GM23338 (cell line): ENCODE data around the gene VPS37B. TPM values are rescaled to one million over a fixed set of nuclear protein-coding genes. Genes with fewer than 3 reads are reported as not detected.

ENCODE experiments used
- ATAC-seq: fragments of 200-7000 bp; cut with Tn5 transposase; 3 replicates; pipeline ENCODE4 v1.9.1; 2020
- DNase-seq: peaks from one replicate; pipeline ENCODE4 v3.0.0-alpha.2; 2015; ENCODE audit warnings: low spot score
- H2AFZ ChIP-seq: fragments of 200-600 bp; sonication (generic); 2 replicates; pipeline ENCODE4 v1.8.0; 2016; ENCODE audit warnings: antibody characterized with exemption, mild to moderate bottlenecking, moderate library complexity
- H3F3A ChIP-seq: fragments of 200-600 bp; sonication (generic); replicated peaks from 2 replicates; pipeline ENCODE4 v1.8.0; 2017; ENCODE audit warnings: antibody characterized with exemption, mixed run types, low read depth
- H3K27ac ChIP-seq: fragments of 200-600 bp; sonication (generic); 2 replicates; pipeline ENCODE4 v1.6.1; 2016; ENCODE audit warnings: low read depth
- H3K27me3 ChIP-seq: fragments of 200-600 bp; sonication (generic); 2 replicates; pipeline ENCODE4 v1.8.0; 2016; ENCODE audit warnings: mild to moderate bottlenecking, mixed run types, moderate library complexity; ENCODE audit not compliant: insufficient read depth
- H3K36me3 ChIP-seq: fragments of 200-600 bp; sonication (generic); 2 replicates; pipeline ENCODE4 v1.8.0; 2016; ENCODE audit warnings: mild to moderate bottlenecking; ENCODE audit not compliant: insufficient read depth
- H3K4me1 ChIP-seq: fragments of 200-600 bp; sonication (generic); 2 replicates; pipeline ENCODE4 v1.8.0; 2016; ENCODE audit warnings: mild to moderate bottlenecking, moderate library complexity; ENCODE audit not compliant: insufficient read depth
- H3K4me2 ChIP-seq: fragments of 200-600 bp; sonication (generic); 2 replicates; pipeline ENCODE4 v1.7.1; 2017; ENCODE audit warnings: mixed run types
- H3K4me3 ChIP-seq: fragments of 200-600 bp; sonication (generic); 2 replicates; pipeline ENCODE4 v1.6.1; 2016; ENCODE audit warnings: mixed run types
- H3K79me2 ChIP-seq: fragments of 200-600 bp; sonication (generic); replicated peaks from 2 replicates; pipeline ENCODE4 v1.8.0; 2017; ENCODE audit warnings: mild to moderate bottlenecking; ENCODE audit not compliant: insufficient read depth
- H3K9me2 ChIP-seq: fragments of 200-600 bp; sonication (generic); 2 replicates; pipeline ENCODE4 v1.8.0; 2017; ENCODE audit not compliant: insufficient read depth
- H4K20me1 ChIP-seq: fragments of 200-600 bp; sonication (generic); replicated peaks from 2 replicates; pipeline ENCODE4 v1.8.0; 2017; ENCODE audit warnings: mild to moderate bottlenecking; ENCODE audit not compliant: insufficient read depth
- H3K27ac Mint-ChIP-seq: 2 replicates; pipeline ENCODE4 v1.8.0; 2020; ENCODE audit warnings: inconsistent platforms, mild to moderate bottlenecking, moderate library complexity, mixed read lengths
- H3K27me3 Mint-ChIP-seq: 3 replicates; pipeline ENCODE4 v1.8.0; 2022; ENCODE audit warnings: low read depth, mild to moderate bottlenecking, moderate library complexity, mixed read lengths, inconsistent platforms; ENCODE audit not compliant: insufficient read depth, poor library complexity
- H3K36me3 Mint-ChIP-seq: 3 replicates; pipeline ENCODE4 v1.8.0; 2021; ENCODE audit warnings: low read depth, mild to moderate bottlenecking, inconsistent platforms, moderate library complexity, mixed read lengths
- H3K4me1 Mint-ChIP-seq: 3 replicates; pipeline ENCODE4 v1.8.0; 2020; ENCODE audit warnings: mild to moderate bottlenecking, inconsistent platforms, mixed read lengths
- H3K4me3 Mint-ChIP-seq: 3 replicates; pipeline ENCODE4 v1.8.0; 2021; ENCODE audit warnings: moderate library complexity, mild to moderate bottlenecking, inconsistent platforms, mixed read lengths
- H3K9me3 Mint-ChIP-seq: 3 replicates; pipeline ENCODE4 v1.8.0; 2020; ENCODE audit warnings: moderate library complexity, mild to moderate bottlenecking, inconsistent platforms, mixed read lengths
- CREB1 ChIP-seq: fragments of 250-450 bp; sonication (Bioruptor Pico); IDR thresholded peaks from 2 replicates; pipeline ENCODE4 v1.5.0; 2020; ENCODE audit warnings: low read depth, mild to moderate bottlenecking, moderate library complexity
- EZH2phosphoT487 ChIP-seq: fragments of 200-600 bp; sonication (generic); IDR thresholded peaks from one replicate; pipeline ENCODE4 v1.8.1; 2018; ENCODE audit warnings: antibody characterized with exemption; ENCODE audit not compliant: unreplicated experiment
- JUNB ChIP-seq: IDR thresholded peaks from one replicate; pipeline ENCODE4 v1.6.1; 2016; ENCODE audit warnings: antibody characterized with exemption; ENCODE audit not compliant: unreplicated experiment
- NANOG ChIP-seq: IDR thresholded peaks from 2 replicates; pipeline ENCODE4 v1.6.1; 2016; ENCODE audit warnings: antibody characterized with exemption, borderline replicate concordance
- POLR2AphosphoS5 ChIP-seq: IDR thresholded peaks from 2 replicates; pipeline ENCODE4 v1.6.1; 2016; ENCODE audit warnings: antibody characterized with exemption, low read depth
- STAT1 ChIP-seq: IDR thresholded peaks from one replicate; pipeline ENCODE4 v1.6.1; 2016; ENCODE audit warnings: antibody characterized with exemption; ENCODE audit not compliant: unreplicated experiment
- ZNF114 ChIP-seq: fragments of 250-450 bp; sonication (Bioruptor Pico); IDR thresholded peaks from 2 replicates; pipeline ENCODE4 v1.5.0; 2020; ENCODE audit warnings: mild to moderate bottlenecking, moderate library complexity
- ZNF331 ChIP-seq: fragments of 250-450 bp; sonication (Bioruptor Pico); IDR thresholded peaks from 2 replicates; pipeline ENCODE4 v1.5.0; 2020; ENCODE audit warnings: low read depth, mild to moderate bottlenecking, moderate library complexity
- ZNF462 ChIP-seq: fragments of 250-450 bp; sonication (Bioruptor Pico); IDR thresholded peaks from 2 replicates; pipeline ENCODE4 v1.5.0; 2020; ENCODE audit warnings: mild to moderate bottlenecking, moderate library complexity
- polyA plus RNA-seq: library from polyadenylated mRNA; unstranded; fragments of >200 nt; fragmentation: Nextera tagmentation; extraction: Ambion mirVana; gene quantifications from 2 replicates; pipeline ENCODE4 v1.2.1, GENCODE V29; 2016
- total RNA-seq: library from RNA; depleted of rRNA; stranded (reverse); fragments of >200 nt; shearing (Covaris generic); gene quantifications from 2 replicates; pipeline ENCODE4 v1.2.3, GENCODE V29; 2014

VPS37B gene
- total and polyA plus RNA-seq, 2 experiments from 2014 or later, result 6.7 to 10.9 TPM

GRCh38 chr12:122851820-122852219 lies 44.1 kb downstream of the VPS37B start (continued):
- no peak for TF ChIP-seq ZNF462 (CRISPR knock-in tag)
- no peak for TF ChIP-seq CREB1 (CRISPR knock-in tag)
- no peak for TF ChIP-seq JUNB
- TF ChIP-seq STAT1, result no peak
- no peak for TF ChIP-seq POLR2AphosphoS5
- TF ChIP-seq EZH2phosphoT487, result no peak
- TF ChIP-seq ZNF331 (CRISPR knock-in tag), result no peak

GRCh38 chr12:122850695-122851350 lies 45.1 kb downstream of the VPS37B start:
- Histone ChIP-seq H3K4me1 (no peaks in the 10 kb centered on the region), H3K4me2 (no peak overlapping the region), H3K27me3 (no peaks in the 10 kb centered on the region), H4K20me1 (peaks cover 6% of the 10 kb centered on the region; the same call in 1 of the 2 replicates), H3F3A (no peaks in the 10 kb centered on the region), H2AFZ (no peak overlapping the region), H3K79me2 (no peaks in the 10 kb centered on the region), H3K4me3 (no peak overlapping the region), H3K9me2 (no peaks in the 10 kb centered on the region), H3K36me3 (no peaks in the 10 kb centered on the region), H3K27ac (no peak overlapping the region)
- peaks cover 5% of the 10 kb centered on the region for H3K4me1 Mint-ChIP-seq
- no peaks in the 10 kb centered on the region for H3K9me3 Mint-ChIP-seq
- no peak overlapping the region for H3K4me3 Mint-ChIP-seq
- ATAC-seq, result no peak
- TF ChIP-seq ZNF114 (CRISPR knock-in tag), result no peak
- no peak for TF ChIP-seq ZNF462 (CRISPR knock-in tag)
- TF ChIP-seq NANOG, result no peak
- no peak for TF ChIP-seq ZNF331 (CRISPR knock-in tag)
- DNase-seq, result no peak
- H3K27ac Mint-ChIP-seq, result no peak overlapping the region
- peaks cover 6% of the 10 kb centered on the region for H3K27me3 Mint-ChIP-seq
- H3K36me3 Mint-ChIP-seq, result no peaks in the 10 kb centered on the region; the same call in 2 of the 3 replicates
